Ishikawa (cell line): ENCODE results near the gene RASSF4.

Experiments used
- CEBPB ChIP-seq: IDR thresholded peaks from 2 replicates; pipeline ENCODE4 v1.6.1; 2012
- CREB1 ChIP-seq: IDR thresholded peaks from 2 replicates; pipeline ENCODE4 v1.6.1; 2012; ENCODE audit warnings: low read depth
- EGR1 ChIP-seq: IDR thresholded peaks from 2 replicates; pipeline ENCODE4 v1.6.1; 2012
- EP300 ChIP-seq: IDR thresholded peaks from 2 replicates; pipeline ENCODE4 v1.6.1; 2012; ENCODE audit warnings: borderline replicate concordance
- FOXM1 ChIP-seq: IDR thresholded peaks from 2 replicates; pipeline ENCODE4 v1.6.1; 2012; ENCODE audit warnings: low read depth, borderline replicate concordance
- NFIC ChIP-seq: IDR thresholded peaks from 2 replicates; pipeline ENCODE4 v1.6.1; 2012
- RAD21 ChIP-seq: IDR thresholded peaks from 2 replicates; pipeline ENCODE4 v1.6.1; 2012; ENCODE audit warnings: low read depth
- TAF1 ChIP-seq: IDR thresholded peaks from 2 replicates; pipeline ENCODE4 v1.6.1; 2012; ENCODE audit warnings: low read depth, mild to moderate bottlenecking
- TCF12 ChIP-seq: IDR thresholded peaks from 2 replicates; pipeline ENCODE4 v1.6.1; 2012; ENCODE audit warnings: low read depth
- TEAD4 ChIP-seq: IDR thresholded peaks from 2 replicates; pipeline ENCODE4 v1.6.1; 2012
- YY1 ChIP-seq: IDR thresholded peaks from 2 replicates; pipeline ENCODE4 v1.6.1; 2012; ENCODE audit warnings: low read depth
- ZBTB7A ChIP-seq: IDR thresholded peaks from 2 replicates; pipeline ENCODE4 v1.6.1; 2012; ENCODE audit warnings: low read depth
- TF ChIP-seq, protein P1 (sequence below): IDR thresholded peaks from 2 replicates; pipeline ENCODE4 v1.6.1; 2012; ENCODE audit warnings: low read depth, mild to moderate bottlenecking
- TF ChIP-seq, protein P2 (sequence below): IDR thresholded peaks from 2 replicates; pipeline ENCODE4 v1.6.1; 2012
- TF ChIP-seq, protein P3 (sequence below): IDR thresholded peaks from 2 replicates; pipeline ENCODE4 v1.6.1; 2012

Gene RASSF4

DNA sequence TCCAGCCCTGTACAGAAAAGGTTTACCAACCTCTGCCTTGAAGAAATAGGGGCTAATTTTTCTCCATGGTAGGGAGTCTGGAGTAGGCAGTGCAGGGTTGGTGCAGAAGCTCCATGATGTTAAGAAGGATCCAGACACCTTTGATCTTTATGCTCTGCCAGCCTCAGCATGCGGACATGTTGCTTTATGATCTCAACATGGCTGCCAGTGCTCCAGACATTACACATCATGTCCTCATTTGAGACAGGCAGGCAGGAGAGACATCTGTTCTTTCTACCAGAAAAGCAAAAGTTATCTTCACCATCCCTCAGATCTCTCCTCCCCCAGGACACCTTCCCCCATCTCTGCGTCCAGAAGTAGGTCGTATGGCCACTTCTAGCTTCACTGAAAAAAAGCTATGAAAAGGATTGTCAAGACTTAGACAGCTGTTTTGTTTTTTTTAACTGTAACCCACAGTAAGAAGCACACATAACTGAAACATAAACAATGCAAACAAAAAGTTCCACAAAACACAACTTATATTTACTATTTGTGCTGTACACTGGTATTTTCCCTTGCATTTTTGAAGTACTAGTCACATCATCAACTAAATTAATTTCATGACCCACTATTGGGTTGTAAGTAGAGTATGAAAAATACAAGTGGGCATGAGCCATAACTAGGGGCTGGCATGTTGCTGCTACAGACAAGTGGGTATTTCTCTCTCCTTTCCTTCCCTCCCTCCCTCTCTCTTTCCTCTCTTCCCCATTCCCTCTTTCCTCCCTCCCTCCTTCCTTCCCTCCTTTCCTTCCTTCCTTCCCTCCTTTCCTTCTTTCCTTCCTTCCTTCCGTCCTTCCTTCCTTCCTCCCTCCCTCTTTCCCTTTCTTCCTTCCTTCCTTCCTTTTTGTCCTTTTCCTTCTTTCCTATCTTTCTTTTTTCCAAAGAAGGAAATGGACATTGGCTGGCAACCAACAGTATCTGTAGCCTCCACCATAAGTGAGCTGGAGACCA is 2.6 kb upstream of the RASSF4 start:
- TF ChIP-seq, protein P1, sequence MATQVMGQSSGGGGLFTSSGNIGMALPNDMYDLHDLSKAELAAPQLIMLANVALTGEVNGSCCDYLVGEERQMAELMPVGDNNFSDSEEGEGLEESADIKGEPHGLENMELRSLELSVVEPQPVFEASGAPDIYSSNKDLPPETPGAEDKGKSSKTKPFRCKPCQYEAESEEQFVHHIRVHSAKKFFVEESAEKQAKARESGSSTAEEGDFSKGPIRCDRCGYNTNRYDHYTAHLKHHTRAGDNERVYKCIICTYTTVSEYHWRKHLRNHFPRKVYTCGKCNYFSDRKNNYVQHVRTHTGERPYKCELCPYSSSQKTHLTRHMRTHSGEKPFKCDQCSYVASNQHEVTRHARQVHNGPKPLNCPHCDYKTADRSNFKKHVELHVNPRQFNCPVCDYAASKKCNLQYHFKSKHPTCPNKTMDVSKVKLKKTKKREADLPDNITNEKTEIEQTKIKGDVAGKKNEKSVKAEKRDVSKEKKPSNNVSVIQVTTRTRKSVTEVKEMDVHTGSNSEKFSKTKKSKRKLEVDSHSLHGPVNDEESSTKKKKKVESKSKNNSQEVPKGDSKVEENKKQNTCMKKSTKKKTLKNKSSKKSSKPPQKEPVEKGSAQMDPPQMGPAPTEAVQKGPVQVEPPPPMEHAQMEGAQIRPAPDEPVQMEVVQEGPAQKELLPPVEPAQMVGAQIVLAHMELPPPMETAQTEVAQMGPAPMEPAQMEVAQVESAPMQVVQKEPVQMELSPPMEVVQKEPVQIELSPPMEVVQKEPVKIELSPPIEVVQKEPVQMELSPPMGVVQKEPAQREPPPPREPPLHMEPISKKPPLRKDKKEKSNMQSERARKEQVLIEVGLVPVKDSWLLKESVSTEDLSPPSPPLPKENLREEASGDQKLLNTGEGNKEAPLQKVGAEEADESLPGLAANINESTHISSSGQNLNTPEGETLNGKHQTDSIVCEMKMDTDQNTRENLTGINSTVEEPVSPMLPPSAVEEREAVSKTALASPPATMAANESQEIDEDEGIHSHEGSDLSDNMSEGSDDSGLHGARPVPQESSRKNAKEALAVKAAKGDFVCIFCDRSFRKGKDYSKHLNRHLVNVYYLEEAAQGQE, result no peak
- TF ChIP-seq TCF12 (no peak), ZBTB7A (no peak), NFIC (no peak), CEBPB (no peak), TAF1 (no peak), TEAD4 (no peak), EP300 (no peak), EGR1 (no peak), RAD21 (no peak), YY1 (no peak), CREB1 (no peak)
- TF ChIP-seq, protein P2, sequence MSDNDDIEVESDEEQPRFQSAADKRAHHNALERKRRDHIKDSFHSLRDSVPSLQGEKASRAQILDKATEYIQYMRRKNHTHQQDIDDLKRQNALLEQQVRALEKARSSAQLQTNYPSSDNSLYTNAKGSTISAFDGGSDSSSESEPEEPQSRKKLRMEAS, result no peak
- TF ChIP-seq, protein P3, sequence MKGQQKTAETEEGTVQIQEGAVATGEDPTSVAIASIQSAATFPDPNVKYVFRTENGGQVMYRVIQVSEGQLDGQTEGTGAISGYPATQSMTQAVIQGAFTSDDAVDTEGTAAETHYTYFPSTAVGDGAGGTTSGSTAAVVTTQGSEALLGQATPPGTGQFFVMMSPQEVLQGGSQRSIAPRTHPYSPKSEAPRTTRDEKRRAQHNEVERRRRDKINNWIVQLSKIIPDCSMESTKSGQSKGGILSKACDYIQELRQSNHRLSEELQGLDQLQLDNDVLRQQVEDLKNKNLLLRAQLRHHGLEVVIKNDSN, result no peak

DNA sequence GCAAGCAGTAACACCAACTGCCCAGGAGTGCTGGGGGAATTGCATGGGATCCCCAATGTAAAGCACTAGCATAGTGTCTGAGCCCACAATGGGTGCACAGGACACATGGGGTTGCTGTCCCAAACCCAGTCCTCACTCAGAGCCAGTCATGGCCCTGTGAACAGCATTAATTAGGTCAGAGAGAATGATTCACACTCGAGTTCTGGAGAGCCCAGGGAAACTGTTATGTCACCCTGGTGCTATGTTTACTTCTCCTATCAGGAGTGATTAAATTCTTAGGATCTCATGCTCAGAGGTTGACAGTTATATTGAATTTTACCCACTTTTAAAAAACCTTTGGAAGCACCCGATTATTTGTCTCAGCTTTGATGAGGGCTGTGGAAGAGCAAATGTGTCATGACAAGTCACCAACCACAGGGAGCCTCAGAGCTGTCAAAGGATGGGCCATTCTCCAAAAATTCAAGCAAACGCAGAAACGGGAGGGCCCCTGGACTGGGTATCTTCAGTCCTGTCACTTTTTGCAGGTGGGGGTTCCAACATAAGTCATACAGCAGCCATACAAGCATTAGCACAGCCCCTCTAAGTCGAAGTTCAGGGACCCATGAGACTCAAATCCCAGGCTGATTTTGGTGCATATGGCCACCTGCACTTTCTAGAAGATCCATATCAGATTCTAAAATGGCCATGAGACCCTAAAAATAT is 1.3 kb upstream of the RASSF4 start:
- no peak for TF ChIP-seq TCF12
- TF ChIP-seq, protein P1, result no peak
- TF ChIP-seq TEAD4, result no peak
- TF ChIP-seq EP300, result no peak
- TF ChIP-seq CREB1, result no peak
- no peak for TF ChIP-seq NFIC
- TF ChIP-seq RAD21, result no peak
- no peak for TF ChIP-seq TAF1
- no peak for TF ChIP-seq FOXM1
- no peak for TF ChIP-seq EGR1
- TF ChIP-seq, protein P3, result no peak

DNA sequence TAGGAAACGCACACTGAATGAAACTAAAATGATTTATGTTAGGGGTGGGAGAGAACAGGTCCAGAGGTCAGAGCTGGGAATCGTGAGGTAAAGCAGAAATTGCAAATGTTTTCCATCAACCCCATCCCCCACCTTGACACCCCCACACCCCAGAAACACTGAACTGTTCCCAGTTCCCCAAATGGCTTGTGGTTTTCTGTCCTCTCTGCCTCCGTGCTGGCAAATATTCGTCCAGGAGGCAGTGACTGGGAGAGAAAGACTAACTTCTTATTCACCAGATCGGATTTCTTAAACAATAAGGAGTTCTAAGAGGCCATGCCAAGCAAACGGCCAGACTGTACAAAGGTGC is 730 bp upstream of the RASSF4 start:
- TF ChIP-seq YY1 (no peak), TEAD4 (no peak), NFIC (no peak), RAD21 (no peak), TAF1 (no peak), EP300 (no peak), ZBTB7A (no peak), TCF12 (no peak)
- TF ChIP-seq, protein P3, result no peak

DNA sequence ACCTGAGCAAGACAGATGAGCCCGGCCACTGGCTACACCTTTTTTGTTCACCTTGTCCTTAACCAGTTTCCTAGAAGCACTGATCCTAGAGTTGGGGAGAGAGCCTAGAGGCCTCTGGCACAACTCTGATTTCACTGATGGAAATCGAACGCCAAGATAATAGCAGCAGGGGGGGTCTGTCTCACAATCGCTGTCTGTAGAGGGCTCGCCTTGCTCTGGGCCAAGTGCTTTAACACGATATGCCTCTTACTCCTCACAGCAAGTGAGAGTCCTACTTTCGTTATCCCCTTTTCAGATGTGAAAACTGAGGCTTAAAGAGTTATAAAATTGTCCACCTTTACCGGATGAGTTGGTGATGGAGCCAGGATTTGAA is 472 bp downstream of the RASSF4 start:
- TF ChIP-seq, protein P2, result no peak
- TF ChIP-seq TAF1, result no peak
- no peak for TF ChIP-seq TCF12
- no peak for TF ChIP-seq EP300
- no peak for TF ChIP-seq NFIC
- TF ChIP-seq YY1, result no peak
- no peak for TF ChIP-seq CREB1

DNA sequence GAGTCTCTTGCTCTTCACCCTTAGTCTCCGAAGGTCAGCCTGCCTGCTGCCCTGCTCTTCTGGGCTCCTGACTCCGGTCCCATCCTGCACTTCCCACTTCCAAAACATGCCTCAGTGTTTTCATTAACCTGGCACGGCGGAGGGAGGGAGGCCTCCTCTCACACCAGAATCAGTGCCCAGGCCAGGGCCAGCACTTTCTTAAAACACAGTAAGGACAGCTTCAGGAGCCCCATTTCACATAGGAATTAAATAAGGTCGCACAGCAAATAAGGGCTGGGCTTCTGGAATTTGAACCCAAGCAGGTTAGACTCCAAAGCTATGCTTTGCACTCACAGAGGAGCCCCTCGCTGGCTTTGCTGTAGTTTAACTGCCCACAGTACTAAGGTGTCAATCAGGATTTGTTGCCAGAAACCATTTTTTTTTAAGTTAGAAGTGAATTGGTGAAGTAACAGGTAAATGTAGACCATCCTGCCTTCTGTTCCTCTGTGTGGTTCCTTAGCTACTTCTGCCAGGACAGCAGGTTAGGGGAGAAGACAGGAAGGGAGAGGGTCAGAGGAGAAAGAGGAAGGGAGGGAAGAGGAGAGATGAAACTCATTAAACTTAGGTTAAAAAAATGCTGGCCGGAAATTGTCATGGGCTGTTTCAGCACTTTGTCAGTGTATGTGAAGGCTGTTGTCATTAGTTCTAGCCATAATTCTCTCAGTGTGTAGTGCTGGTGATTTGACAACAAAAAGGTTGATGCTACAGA is 1.1 kb downstream of the RASSF4 start:
- no peak for TF ChIP-seq FOXM1
- no peak for TF ChIP-seq EGR1
- TF ChIP-seq EP300, result no peak
- TF ChIP-seq, protein P1, result no peak
- TF ChIP-seq, protein P2, result no peak
- TF ChIP-seq, protein P3, result no peak
- no peak for TF ChIP-seq CREB1
- TF ChIP-seq TAF1, result no peak
- TF ChIP-seq ZBTB7A, result no peak
- TF ChIP-seq NFIC, result no peak
- TF ChIP-seq RAD21, result no peak
- TF ChIP-seq YY1, result no peak
- TF ChIP-seq TEAD4, result no peak
- no peak for TF ChIP-seq TCF12
